HG03108 (cell line): ENCODE measurements around the gene ZNF77.
"Not testable (repeated sequence)": the region's sequence is repeated elsewhere in the genome, so short reads cannot be mapped to it uniquely, and the experiment has no call there.

Source experiments
- ATAC-seq: cut with Tn5 transposase; IDR thresholded peaks from one replicate; pipeline ENCODE4 v1.9.1; 2021; ENCODE audit warnings: moderate library complexity; ENCODE audit not compliant: unreplicated experiment

Gene ZNF77

GRCh38 chr19:2944775-2945574 lies at the start of gene ZNF77:
Gene ZNF77, minus strand, starts transcription at chr19:2944971. Its CDS starts 131 bp downstream, at chr19:2944840.
- ATAC-seq, result peak; percentile 93

- ATAC-seq, result no peak
Measured at GRCh38 chr19:2993579-2993978, 48.8 kb upstream of the ZNF77 start.

GRCh38 chr19:2992958-2993357 lies 48.2 kb upstream of the ZNF77 start:
- ATAC-seq, result no peak

- ATAC-seq, result not testable (repeated sequence)
Measured at GRCh38 chr19:2992333-2992732, 47.6 kb upstream of the ZNF77 start.

GRCh38 chr19:2989236-2989946 lies 44.6 kb upstream of the ZNF77 start:
- no peak for ATAC-seq

GRCh38 chr19:2988568-2988967 lies 43.8 kb upstream of the ZNF77 start:
- ATAC-seq, result no peak

- no peak for ATAC-seq
Measured at GRCh38 chr19:2987797-2988196, 43.0 kb upstream of the ZNF77 start.

- no peak for ATAC-seq
Measured at GRCh38 chr19:2986951-2987524, 42.3 kb upstream of the ZNF77 start.

- no peak for ATAC-seq
Measured at GRCh38 chr19:2984215-2984528, 39.4 kb upstream of the ZNF77 start.

- no peak for ATAC-seq
Measured at GRCh38 chr19:2983351-2984214, 38.8 kb upstream of the ZNF77 start.

- no peak for ATAC-seq
Measured at GRCh38 chr19:2982983-2983350, 38.2 kb upstream of the ZNF77 start.

GRCh38 chr19:2982561-2982960 lies 37.8 kb upstream of the ZNF77 start:
- ATAC-seq, result no peak

GRCh38 chr19:2981898-2982297 lies 37.1 kb upstream of the ZNF77 start:
- no peak for ATAC-seq

- ATAC-seq, result no peak
Measured at GRCh38 chr19:2978772-2979171, 34.0 kb upstream of the ZNF77 start.

- ATAC-seq, result no peak
Measured at GRCh38 chr19:2978166-2978767, 33.5 kb upstream of the ZNF77 start.

- peak; percentile 13 for ATAC-seq
Measured at GRCh38 chr19:2977746-2978138, 33.0 kb upstream of the ZNF77 start.

- ATAC-seq, result peak; percentile 93
Measured at GRCh38 chr19:2977001-2977745, 32.4 kb upstream of the ZNF77 start, which contains the start of gene TLE6. Gene TLE6, plus strand, starts transcription at chr19:2977564. Its CDS starts 670 bp downstream, at chr19:2978234.

- no peak for ATAC-seq
Measured at GRCh38 chr19:2976609-2977000, 31.8 kb upstream of the ZNF77 start.

- no peak for ATAC-seq
Measured at GRCh38 chr19:2974342-2975041, 29.7 kb upstream of the ZNF77 start.
